Liver (tissue), 9 donors: ENCODE data around the gene AFF2. TPM values are rescaled to one million over a fixed set of nuclear protein-coding genes. Genes with fewer than 3 reads are reported as not detected.

Experiments
- DNase-seq: peaks from one replicate; pipeline ENCODE4 v3.0.0-alpha.2; 2017; ENCODE audit warnings: low spot score
- H3K27ac ChIP-seq, 2 donors: one replicate each; pipeline ENCODE4 v1.7.0; 2013; ENCODE audit warnings: inconsistent platforms in 2 of 2, low read length in 2 of 2, control low read depth in 1 of 2, low read depth in 1 of 2, mild to moderate bottlenecking in 1 of 2
- H3K27me3 ChIP-seq, 4 donors: one replicate each; pipeline versions ENCODE4 v1.6.1 to v1.7.0; 2013; ENCODE audit warnings: low read length in 3 of 4, inconsistent platforms in 1 of 4, mild to moderate bottlenecking in 1 of 4, moderate library complexity in 1 of 4; ENCODE audit not compliant: control insufficient read depth in 4 of 4, insufficient read depth in 4 of 4
- H3K36me3 ChIP-seq, 4 donors: one replicate each; pipeline versions ENCODE4 v1.6.1 to v1.7.0; 2013; ENCODE audit warnings: low read length in 3 of 4, mild to moderate bottlenecking in 3 of 4, low read depth in 1 of 4, moderate library complexity in 1 of 4; ENCODE audit not compliant: control insufficient read depth in 4 of 4, insufficient read depth in 3 of 4
- H3K4me1 ChIP-seq, 4 donors: one replicate each; pipeline versions ENCODE4 v1.6.1 to v1.7.0; 2013; ENCODE audit warnings: low read length in 3 of 4, mild to moderate bottlenecking in 3 of 4, moderate library complexity in 1 of 4; ENCODE audit not compliant: control insufficient read depth in 4 of 4, insufficient read depth in 4 of 4
- H3K4me3 ChIP-seq, 3 donors: one replicate each; pipeline versions ENCODE4 v1.6.1 to v1.7.0; 2013; ENCODE audit warnings: low read length in 3 of 3, control low read depth in 1 of 3, low read depth in 1 of 3, mild to moderate bottlenecking in 1 of 3
- H3K9ac ChIP-seq, 2 donors: one replicate each; pipeline ENCODE4 v1.7.0; 2013; ENCODE audit warnings: low read length in 2 of 2, mild to moderate bottlenecking in 2 of 2, moderate library complexity in 2 of 2, control low read depth in 1 of 2, low read depth in 1 of 2
- H3K9me3 ChIP-seq, 4 donors: one replicate each; pipeline versions ENCODE4 v1.6.1 to v1.7.0; 2013; ENCODE audit warnings: low read length in 3 of 4; ENCODE audit not compliant: control insufficient read depth in 4 of 4
- EGR1 ChIP-seq, 2 donors: IDR thresholded peaks; 2 replicates each; pipeline ENCODE4 v1.6.1; 2016 to 2018; ENCODE audit warnings: antibody characterized with exemption in 2 of 2, low read depth in 2 of 2
- FOXA1 ChIP-seq: IDR thresholded peaks from 2 replicates; pipeline ENCODE4 v1.6.1; 2016; ENCODE audit warnings: antibody characterized with exemption
- FOXA2 ChIP-seq: IDR thresholded peaks from 2 replicates; pipeline ENCODE4 v1.6.1; 2016; ENCODE audit warnings: antibody characterized with exemption
- GABPA ChIP-seq, 2 donors: IDR thresholded peaks in 1 of 2; conservative IDR thresholded peaks in 1 of 2; 2 replicates each; pipeline ENCODE4 v1.6.1; 2016; ENCODE audit warnings: antibody characterized with exemption in 2 of 2, mild to moderate bottlenecking in 1 of 2, moderate library complexity in 1 of 2
- JUND ChIP-seq, 2 donors: IDR thresholded peaks; 2 replicates each; pipeline ENCODE4 v1.6.1; 2016; ENCODE audit warnings: antibody characterized with exemption in 2 of 2
- REST ChIP-seq: IDR thresholded peaks from 2 replicates; pipeline ENCODE4 v1.6.1; 2016; ENCODE audit warnings: antibody characterized with exemption, mild to moderate bottlenecking
- RXRA ChIP-seq, 2 donors: IDR thresholded peaks; 2 replicates each; pipeline ENCODE4 v1.6.1; 2017 to 2018; ENCODE audit warnings: antibody characterized with exemption in 2 of 2, mild to moderate bottlenecking in 1 of 2
- SP1 ChIP-seq: IDR thresholded peaks from 2 replicates; pipeline ENCODE4 v1.6.1; 2018; ENCODE audit warnings: antibody characterized with exemption, mild to moderate bottlenecking
- TAF1 ChIP-seq: conservative IDR thresholded peaks from 2 replicates; pipeline ENCODE4 v1.6.1; 2016; ENCODE audit warnings: antibody characterized with exemption, mild to moderate bottlenecking
- WGBS: extraction: QIAGEN DNeasy Blood & Tissue Kit; methylation state at CpG from one replicate; pipeline ENCODE4 v1.1.7; 2013; 5-methylcytosine and 5-hydroxymethylcytosine counted together
- polyA plus RNA-seq, 2 donors: library from polyadenylated mRNA; stranded (reverse) in 1 of 2; unstranded in 1 of 2; fragments of 200-250 nt in 1 of 2; fragments of >200 nt in 1 of 2; fragmentation: Nextera tagmentation in 1 of 2; extraction: Ambion mirVana in 1 of 2; gene quantifications; one replicate each; pipeline versions ENCODE4 v1.2.1 to v1.2.3, GENCODE V29; 2013 to 2015
- total RNA-seq, 2 donors: library from RNA; depleted of rRNA; stranded (reverse); fragments of >200 nt; gene quantifications; one replicate each; pipeline ENCODE4 v1.2.3, GENCODE V29; 2014
- TF ChIP-seq, protein P1 (sequence below): IDR thresholded peaks from 2 replicates; pipeline ENCODE4 v1.6.1; 2016; ENCODE audit warnings: antibody characterized with exemption
- TF ChIP-seq, protein P2 (sequence below): IDR thresholded peaks from 2 replicates; pipeline ENCODE4 v1.6.1; 2016; ENCODE audit warnings: antibody characterized with exemption
- TF ChIP-seq, protein P3 (sequence below): fragments of 150-350 bp; IDR thresholded peaks from 2 replicates; pipeline ENCODE4 v1.5.1; 2017; ENCODE audit warnings: improper control_type of control experiment, low read depth, low read length; ENCODE audit not compliant: missing input control
- donor health status: healthy.
- donor health status: healthy.
- donor health status: healthy.
- donor health status: healthy.
- donor health status: healthy.

Gene AFF2
- total and polyA plus RNA-seq, 4 donors: 0.01 to 1.6 (median 0.50) TPM; not detected in 1

DNA sequence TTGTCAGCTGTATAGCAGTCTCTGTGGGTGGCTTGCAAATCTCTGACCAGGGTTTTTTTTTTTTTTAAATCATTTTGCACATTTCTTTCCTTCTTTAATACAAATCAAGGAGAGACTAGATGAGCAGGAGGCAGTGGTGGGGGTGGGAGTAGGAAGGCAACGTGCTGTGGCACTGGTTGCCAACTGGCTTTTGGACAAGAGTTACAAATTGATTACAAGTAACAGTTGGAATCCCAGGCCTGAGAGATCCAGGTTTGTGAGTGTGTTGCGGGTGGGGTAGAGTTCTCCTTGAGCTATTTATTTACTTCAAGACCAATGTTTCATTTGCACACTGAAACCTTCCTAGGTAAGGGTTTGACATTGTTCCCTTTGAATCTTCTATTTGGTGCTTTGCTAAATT is 325.3 kb downstream of the AFF2 start:
- no peaks in the 10 kb centered on the region for H3K36me3 ChIP-seq
- whole genome bisulfite sequencing: 63% methylated on average over 2 of the region's 2 CpGs
- H3K27me3 ChIP-seq: no peaks in the 10 kb centered on the region
- H3K4me3 ChIP-seq: no peak overlapping the region
- H3K27ac ChIP-seq: no peak overlapping the region
- H3K9ac ChIP-seq: no peak overlapping the region
- peaks cover 0 to 4% (median 2%) of the 10 kb centered on the region in 4 donors for H3K9me3 ChIP-seq
- DNase-seq: no peak
- no peaks in the 10 kb centered on the region for H3K4me1 ChIP-seq
- TF ChIP-seq TAF1 (no peak), EGR1 (IDR thresholded peaks at IDR 0.05; ENCODE audit: low read depth in 2 of 2) (no peak), GABPA (IDR thresholded peaks at IDR 0.05 in 1 of 2, conservative IDR thresholded peaks at IDR 0.05 in 1 of 2) (no peak), JUND (IDR thresholded peaks at IDR 0.05) (no peak)
- TF ChIP-seq, protein P1, sequence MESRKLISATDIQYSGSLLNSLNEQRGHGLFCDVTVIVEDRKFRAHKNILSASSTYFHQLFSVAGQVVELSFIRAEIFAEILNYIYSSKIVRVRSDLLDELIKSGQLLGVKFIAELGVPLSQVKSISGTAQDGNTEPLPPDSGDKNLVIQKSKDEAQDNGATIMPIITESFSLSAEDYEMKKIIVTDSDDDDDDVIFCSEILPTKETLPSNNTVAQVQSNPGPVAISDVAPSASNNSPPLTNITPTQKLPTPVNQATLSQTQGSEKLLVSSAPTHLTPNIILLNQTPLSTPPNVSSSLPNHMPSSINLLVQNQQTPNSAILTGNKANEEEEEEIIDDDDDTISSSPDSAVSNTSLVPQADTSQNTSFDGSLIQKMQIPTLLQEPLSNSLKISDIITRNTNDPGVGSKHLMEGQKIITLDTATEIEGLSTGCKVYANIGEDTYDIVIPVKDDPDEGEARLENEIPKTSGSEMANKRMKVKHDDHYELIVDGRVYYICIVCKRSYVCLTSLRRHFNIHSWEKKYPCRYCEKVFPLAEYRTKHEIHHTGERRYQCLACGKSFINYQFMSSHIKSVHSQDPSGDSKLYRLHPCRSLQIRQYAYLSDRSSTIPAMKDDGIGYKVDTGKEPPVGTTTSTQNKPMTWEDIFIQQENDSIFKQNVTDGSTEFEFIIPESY: no peak
- TF ChIP-seq, protein P2, sequence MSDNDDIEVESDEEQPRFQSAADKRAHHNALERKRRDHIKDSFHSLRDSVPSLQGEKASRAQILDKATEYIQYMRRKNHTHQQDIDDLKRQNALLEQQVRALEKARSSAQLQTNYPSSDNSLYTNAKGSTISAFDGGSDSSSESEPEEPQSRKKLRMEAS: no peak
- TF ChIP-seq, protein P3, sequence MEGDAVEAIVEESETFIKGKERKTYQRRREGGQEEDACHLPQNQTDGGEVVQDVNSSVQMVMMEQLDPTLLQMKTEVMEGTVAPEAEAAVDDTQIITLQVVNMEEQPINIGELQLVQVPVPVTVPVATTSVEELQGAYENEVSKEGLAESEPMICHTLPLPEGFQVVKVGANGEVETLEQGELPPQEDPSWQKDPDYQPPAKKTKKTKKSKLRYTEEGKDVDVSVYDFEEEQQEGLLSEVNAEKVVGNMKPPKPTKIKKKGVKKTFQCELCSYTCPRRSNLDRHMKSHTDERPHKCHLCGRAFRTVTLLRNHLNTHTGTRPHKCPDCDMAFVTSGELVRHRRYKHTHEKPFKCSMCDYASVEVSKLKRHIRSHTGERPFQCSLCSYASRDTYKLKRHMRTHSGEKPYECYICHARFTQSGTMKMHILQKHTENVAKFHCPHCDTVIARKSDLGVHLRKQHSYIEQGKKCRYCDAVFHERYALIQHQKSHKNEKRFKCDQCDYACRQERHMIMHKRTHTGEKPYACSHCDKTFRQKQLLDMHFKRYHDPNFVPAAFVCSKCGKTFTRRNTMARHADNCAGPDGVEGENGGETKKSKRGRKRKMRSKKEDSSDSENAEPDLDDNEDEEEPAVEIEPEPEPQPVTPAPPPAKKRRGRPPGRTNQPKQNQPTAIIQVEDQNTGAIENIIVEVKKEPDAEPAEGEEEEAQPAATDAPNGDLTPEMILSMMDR: no peak

- Histone ChIP-seq H3K9ac (no peak overlapping the region), H3K4me1 (no peaks in the 10 kb centered on the region), H3K9me3 (no peaks in the 10 kb centered on the region), H3K36me3 (no peaks in the 10 kb centered on the region), H3K4me3 (no peak overlapping the region), H3K27ac (no peak overlapping the region), H3K27me3 (no peaks in the 10 kb centered on the region)
- WGBS: 68% methylated on average over 4 of the region's 4 CpGs
- DNase-seq: no peak
- TF ChIP-seq JUND (IDR thresholded peaks at IDR 0.05) (no peak), FOXA1 (no peak), SP1 (no peak), REST (no peak), FOXA2 (no peak), RXRA (IDR thresholded peaks at IDR 0.05) (no peak)
- TF ChIP-seq, protein P1: no peak
- TF ChIP-seq, protein P2: no peak
These were observed 336.3 kb downstream of the AFF2 start for GRCh38 chrX:148836741-148837140.
